HG03439 (cell line): ENCODE results near the gene WWP2.
"Not testable (repeated sequence)": the region's sequence is repeated elsewhere in the genome, so short reads cannot be mapped to it uniquely, and the experiment has no call there.

Source experiments
- ATAC-seq: cut with Tn5 transposase; IDR thresholded peaks from one replicate; pipeline ENCODE4 v1.9.1; 2021; ENCODE audit warnings: mild to moderate bottlenecking, moderate library complexity; ENCODE audit not compliant: unreplicated experiment

Gene WWP2

GRCh38 chr16:69941251-69942098 lies 179.3 kb downstream of the WWP2 start:
- no peak for ATAC-seq

DNA sequence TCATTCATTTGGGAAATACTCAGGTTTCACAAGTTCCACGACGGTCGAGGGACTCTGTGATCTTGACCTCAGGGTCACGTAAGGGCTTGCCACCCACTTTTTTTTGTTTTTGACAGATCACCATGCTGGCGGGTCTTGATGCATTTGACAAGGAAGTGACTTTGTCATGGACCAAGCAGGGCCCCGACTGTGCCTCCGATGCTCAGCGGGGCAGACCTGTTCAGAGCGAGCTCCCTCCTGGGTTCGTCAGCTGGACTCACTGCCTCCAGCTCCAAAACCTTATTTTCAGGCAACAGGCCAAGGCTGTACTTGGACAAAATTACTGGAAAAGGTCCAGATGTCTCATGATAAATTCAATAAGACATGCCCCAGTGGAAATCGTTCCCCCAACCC lies 180.0 kb downstream of the WWP2 start:
- ATAC-seq = no peak

DNA sequence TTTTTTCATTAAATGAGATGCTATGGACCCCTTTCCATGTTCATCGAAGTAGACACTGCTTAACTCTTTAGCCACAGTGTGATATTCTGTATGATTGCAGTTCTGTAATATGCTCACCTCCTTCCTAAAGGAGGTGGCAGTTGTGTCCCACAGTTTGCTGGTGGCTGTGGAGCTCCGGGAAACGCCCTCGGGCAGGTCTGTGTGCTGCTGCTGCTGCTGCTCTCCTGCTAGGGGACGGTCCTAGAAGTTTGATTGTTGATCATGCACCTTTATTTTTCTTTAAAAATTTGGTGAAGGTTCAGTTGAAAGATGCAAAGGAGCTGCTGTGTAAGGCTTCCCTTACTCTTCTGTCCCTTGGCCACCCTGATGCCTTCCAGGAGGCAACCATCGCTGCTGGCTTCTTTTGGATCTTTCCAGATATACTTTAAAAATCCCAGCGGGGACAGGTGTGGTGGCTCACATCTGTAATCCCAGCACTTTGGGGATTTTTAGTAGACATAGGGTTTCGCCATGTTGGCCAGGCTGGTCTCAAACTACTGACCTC lies 180.6 kb downstream of the WWP2 start:
- no peak for ATAC-seq

- ATAC-seq = not testable (repeated sequence)
Measured at GRCh38 chr16:69943241-69944036, 181.3 kb downstream of the WWP2 start.

- ATAC-seq = not testable (repeated sequence)
Measured at GRCh38 chr16:69950411-69950810, 188.3 kb downstream of the WWP2 start.

GRCh38 chr16:69951017-69951671 lies 189.0 kb downstream of the WWP2 start, which contains the start of gene CLEC18A:
TSS of gene CLEC18A (plus strand) at chr16:69951334. CDS start at chr16:69951367, 33 bp downstream.
- ATAC-seq = not testable (repeated sequence)

DNA sequence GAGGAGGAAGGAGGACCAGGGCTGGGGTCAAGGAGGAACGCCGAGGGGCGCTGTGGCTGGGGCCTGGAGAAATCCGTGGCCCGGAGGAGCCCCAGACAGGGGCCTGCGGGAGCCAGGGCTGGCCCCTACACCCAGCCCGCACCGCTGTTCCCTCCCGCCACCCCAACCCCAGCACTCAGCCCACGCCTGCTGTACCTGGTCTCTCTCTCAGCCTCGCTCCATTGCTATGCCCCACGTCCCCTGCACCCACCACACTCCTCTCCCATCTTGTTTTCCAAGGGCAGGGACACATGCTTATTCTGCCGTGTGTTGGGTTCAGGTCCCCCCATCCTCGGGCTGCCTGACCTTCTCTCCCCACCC lies 189.5 kb downstream of the WWP2 start:
- ATAC-seq = not testable (repeated sequence)

- not testable (repeated sequence) for ATAC-seq
Measured at GRCh38 chr16:69952116-69952515, 190.0 kb downstream of the WWP2 start.

DNA sequence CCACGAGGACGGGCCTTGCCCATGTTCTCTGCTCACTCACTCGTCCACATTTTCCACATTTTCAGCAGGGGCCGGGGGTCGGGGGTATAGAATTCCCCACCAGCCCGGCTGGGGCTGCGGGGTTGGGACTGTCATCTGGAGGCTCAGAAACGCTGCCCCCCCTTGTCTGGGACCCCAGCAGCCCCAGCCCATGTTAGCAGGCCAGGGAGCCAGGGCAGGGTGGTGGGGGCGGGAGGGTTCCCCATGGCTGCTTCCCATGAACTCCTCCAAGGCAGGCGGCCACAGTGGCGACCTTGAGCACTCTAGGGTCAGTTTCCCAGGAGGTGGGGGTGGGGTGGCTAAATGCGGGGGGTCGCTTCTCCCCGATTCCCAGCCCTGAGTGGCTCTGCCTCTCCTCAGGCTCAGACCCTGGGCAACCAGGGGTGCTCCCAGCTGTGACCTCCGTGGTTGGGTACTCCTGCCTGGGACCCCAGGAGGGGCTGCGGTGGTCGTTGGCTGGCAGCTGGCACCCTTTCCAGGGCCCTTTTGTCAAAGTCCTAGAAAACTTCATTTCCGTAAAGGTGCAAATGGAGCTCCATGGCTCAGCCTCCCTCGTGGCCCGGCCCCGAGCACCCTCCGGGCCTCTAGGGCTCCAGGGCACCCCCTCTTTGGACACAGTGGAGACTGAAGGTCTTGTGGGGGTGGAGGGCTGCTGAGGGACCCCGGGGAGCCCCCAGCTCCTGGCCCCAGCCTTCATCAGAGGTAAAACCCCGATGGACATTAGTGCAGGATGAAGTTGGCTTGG lies 190.6 kb downstream of the WWP2 start:
- ATAC-seq = not testable (repeated sequence)

- not testable (repeated sequence) for ATAC-seq
Measured at GRCh38 chr16:69954241-69954640, 192.1 kb downstream of the WWP2 start.

- ATAC-seq = not testable (repeated sequence)
Measured at GRCh38 chr16:69963312-69963711, 201.2 kb downstream of the WWP2 start.

GRCh38 chr16:69964960-69965660 lies 203.0 kb downstream of the WWP2 start:
- ATAC-seq = not testable (repeated sequence)

DNA sequence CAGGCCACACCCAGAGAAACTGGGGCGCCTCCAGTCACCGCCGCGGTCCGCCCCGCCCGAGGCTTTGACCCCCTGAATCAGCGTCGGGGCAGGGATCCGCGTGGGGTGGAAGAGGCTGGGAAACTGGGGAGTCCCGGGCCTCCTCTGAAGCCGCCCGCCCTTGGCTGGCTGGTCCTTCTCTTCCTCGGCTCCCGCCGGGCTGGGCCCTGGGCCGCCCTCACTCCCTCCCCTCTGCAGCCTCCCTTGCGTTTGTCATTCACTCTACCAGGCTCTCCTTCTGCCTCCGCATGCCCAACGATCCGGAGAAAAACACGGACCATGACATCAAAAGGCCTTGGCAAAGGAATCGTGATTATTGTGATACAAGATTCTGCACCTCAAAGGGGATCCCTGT lies 203.5 kb downstream of the WWP2 start:
- ATAC-seq = not testable (repeated sequence)

- ATAC-seq = not testable (repeated sequence)
Measured at GRCh38 chr16:69967688-69968087, 205.6 kb downstream of the WWP2 start.

DNA sequence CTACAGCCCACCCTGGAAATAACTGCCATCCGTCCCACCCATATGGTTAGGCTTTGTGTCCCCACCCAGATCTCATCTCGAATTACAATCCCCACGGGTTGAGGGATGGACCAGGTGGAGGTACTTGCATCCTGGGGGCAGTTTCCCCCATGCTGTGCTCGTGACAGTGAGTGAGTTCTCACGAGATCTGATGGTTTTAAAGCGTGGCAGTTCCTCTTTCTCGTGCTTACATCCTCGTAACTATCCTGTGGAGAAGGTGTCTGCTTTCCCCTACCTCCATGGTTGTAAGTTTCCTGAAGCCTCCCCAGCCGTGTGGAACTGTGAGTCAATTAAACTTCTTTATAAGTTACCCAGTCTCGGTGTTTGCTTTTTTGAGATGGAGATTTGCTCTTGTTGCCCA lies 206.0 kb downstream of the WWP2 start:
- not testable (repeated sequence) for ATAC-seq

GRCh38 chr16:69969657-69970056 lies 207.5 kb downstream of the WWP2 start:
- not testable (repeated sequence) for ATAC-seq

GRCh38 chr16:69972120-69972519 lies 210.0 kb downstream of the WWP2 start:
- not testable (repeated sequence) for ATAC-seq

GRCh38 chr16:69972935-69973334 lies 210.8 kb downstream of the WWP2 start:
- ATAC-seq = not testable (repeated sequence)

DNA sequence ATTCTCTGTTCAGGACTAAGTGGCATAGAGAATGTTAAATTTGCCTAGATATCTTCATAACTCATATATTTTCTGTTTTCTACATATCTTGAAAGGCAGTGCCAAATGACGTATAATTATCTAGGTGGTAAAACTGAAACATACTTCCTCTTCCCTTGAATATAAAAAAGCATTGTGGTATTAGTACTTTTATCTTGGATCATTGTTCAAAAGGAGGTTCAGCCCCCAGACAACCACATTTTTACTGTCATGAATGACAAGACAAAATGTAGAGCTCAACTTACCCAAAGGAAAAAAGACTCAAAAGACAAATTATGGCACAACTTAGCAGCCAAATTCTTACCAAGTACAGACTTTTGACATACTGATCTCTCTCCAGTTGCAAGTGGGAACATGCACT lies 223.1 kb downstream of the WWP2 start:
- ATAC-seq = not testable (repeated sequence)
